GM12878 (cell line): Measurements from ENCODE around the gene EBI3. TPM values are rescaled to one million over a fixed set of nuclear protein-coding genes. Genes with fewer than 3 reads are reported as not detected.

Experiments used
- BHLHE40 ChIP-seq, 2 experiments: fragments of 450-650 bp in 1 of 2; IDR thresholded peaks; 2 replicates each; pipeline ENCODE4 v1.6.1; 2011 to 2017; ENCODE audit warnings: low read depth in 2 of 2, borderline replicate concordance in 1 of 2, improper control_type of control experiment in 1 of 2, low read length in 1 of 2, mild to moderate bottlenecking in 1 of 2
- CEBPZ ChIP-seq: fragments of 150-350 bp; IDR thresholded peaks from 2 replicates; pipeline ENCODE4 v1.6.1; 2016; ENCODE audit warnings: low read depth, low read length
- KLF5 ChIP-seq: fragments of 450-650 bp; IDR thresholded peaks from 2 replicates; pipeline ENCODE4 v1.6.1; 2014; ENCODE audit warnings: mild to moderate bottlenecking; ENCODE audit not compliant: partially characterized antibody
- POU2F2 ChIP-seq: IDR thresholded peaks from 3 replicates; pipeline ENCODE4 v1.6.1; 2011; ENCODE audit warnings: low read depth, mild to moderate bottlenecking, low read length, borderline replicate concordance
- RAD51 ChIP-seq: fragments of 450-650 bp; IDR thresholded peaks from 2 replicates; pipeline ENCODE4 v1.6.1; 2016; ENCODE audit warnings: moderate library complexity, mild to moderate bottlenecking, inconsistent platforms
- SMAD5 ChIP-seq: IDR thresholded peaks from 2 replicates; pipeline ENCODE4 v1.6.1; 2016; ENCODE audit warnings: antibody characterized with exemption, low read depth
- STAT1 ChIP-seq: fragments of 450-650 bp; conservative IDR thresholded peaks from 2 replicates; pipeline ENCODE4 v1.6.1; 2014; ENCODE audit warnings: antibody characterized with exemption, mild to moderate bottlenecking
- WRNIP1 ChIP-seq: IDR thresholded peaks from 2 replicates; pipeline ENCODE4 v1.6.1; 2011; ENCODE audit warnings: low read depth, low read length, improper control_type of control experiment, borderline replicate concordance
- ZBTB4 ChIP-seq: fragments of 450-650 bp; formaldehyde crosslinking; IDR thresholded peaks from 2 replicates; pipeline ENCODE4 v1.4.0; 2022; ENCODE audit warnings: mild to moderate bottlenecking, moderate library complexity
- polyA plus RNA-seq, 11 experiments: library from polyadenylated mRNA; depleted of rRNA in 4 of 11; unstranded in 6 of 11; stranded (reverse) in 5 of 11; fragments of >200 nt; fragmentation: Nextera tagmentation in 4 of 11; fragmentation: Illumina TruSeq in 1 of 11; extraction: Ambion mirVana in 4 of 11; extraction: Trizol in 1 of 11; gene quantifications; 1 replicate in 1 of 11; 2 replicates in 10 of 11; pipeline versions ENCODE4 v1.2.1 to v1.2.3, GENCODE V29; 2011 to 2016; ENCODE audit warnings: inconsistent platforms in 2 of 11, missing spikeins in 2 of 11, low read depth in 1 of 11
- total RNA-seq, 4 experiments: library from RNA; depleted of rRNA in 3 of 4; stranded (reverse); fragments of >200 nt in 3 of 4; fragmentation: Illumina TruSeq in 1 of 4; extraction: Trizol in 1 of 4; gene quantifications; 2 replicates each; pipeline versions ENCODE4 v1.2.1 to v1.2.3, GENCODE V29; 2013 to 2021
- TF ChIP-seq, protein P1 (sequence below): fragments of 450-650 bp; IDR thresholded peaks from 2 replicates; pipeline ENCODE4 v1.6.1; 2017; ENCODE audit warnings: mild to moderate bottlenecking, moderate library complexity
- TF ChIP-seq, protein P2 (sequence below): fragments of 450-650 bp; IDR thresholded peaks from 2 replicates; pipeline ENCODE4 v1.6.1; 2016; ENCODE audit warnings: mild to moderate bottlenecking, moderate library complexity, borderline replicate concordance

Gene EBI3
- total and polyA plus RNA-seq, 10 of the 15 experiments (the other 5 are each of a cell fraction or from before 2014, with no cell fraction given), result 22.0 to 288 (median 186) TPM

- TF ChIP-seq, protein P1, sequence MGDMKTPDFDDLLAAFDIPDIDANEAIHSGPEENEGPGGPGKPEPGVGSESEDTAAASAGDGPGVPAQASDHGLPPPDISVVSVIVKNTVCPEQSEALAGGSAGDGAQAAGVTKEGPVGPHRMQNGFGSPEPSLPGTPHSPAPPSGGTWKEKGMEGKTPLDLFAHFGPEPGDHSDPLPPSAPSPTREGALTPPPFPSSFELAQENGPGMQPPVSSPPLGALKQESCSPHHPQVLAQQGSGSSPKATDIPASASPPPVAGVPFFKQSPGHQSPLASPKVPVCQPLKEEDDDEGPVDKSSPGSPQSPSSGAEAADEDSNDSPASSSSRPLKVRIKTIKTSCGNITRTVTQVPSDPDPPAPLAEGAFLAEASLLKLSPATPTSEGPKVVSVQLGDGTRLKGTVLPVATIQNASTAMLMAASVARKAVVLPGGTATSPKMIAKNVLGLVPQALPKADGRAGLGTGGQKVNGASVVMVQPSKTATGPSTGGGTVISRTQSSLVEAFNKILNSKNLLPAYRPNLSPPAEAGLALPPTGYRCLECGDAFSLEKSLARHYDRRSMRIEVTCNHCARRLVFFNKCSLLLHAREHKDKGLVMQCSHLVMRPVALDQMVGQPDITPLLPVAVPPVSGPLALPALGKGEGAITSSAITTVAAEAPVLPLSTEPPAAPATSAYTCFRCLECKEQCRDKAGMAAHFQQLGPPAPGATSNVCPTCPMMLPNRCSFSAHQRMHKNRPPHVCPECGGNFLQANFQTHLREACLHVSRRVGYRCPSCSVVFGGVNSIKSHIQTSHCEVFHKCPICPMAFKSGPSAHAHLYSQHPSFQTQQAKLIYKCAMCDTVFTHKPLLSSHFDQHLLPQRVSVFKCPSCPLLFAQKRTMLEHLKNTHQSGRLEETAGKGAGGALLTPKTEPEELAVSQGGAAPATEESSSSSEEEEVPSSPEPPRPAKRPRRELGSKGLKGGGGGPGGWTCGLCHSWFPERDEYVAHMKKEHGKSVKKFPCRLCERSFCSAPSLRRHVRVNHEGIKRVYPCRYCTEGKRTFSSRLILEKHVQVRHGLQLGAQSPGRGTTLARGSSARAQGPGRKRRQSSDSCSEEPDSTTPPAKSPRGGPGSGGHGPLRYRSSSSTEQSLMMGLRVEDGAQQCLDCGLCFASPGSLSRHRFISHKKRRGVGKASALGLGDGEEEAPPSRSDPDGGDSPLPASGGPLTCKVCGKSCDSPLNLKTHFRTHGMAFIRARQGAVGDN, result peak; percentile 57; the same call in 1 of the 2 replicates
- TF ChIP-seq POU2F2 (peak; percentile 80; the same call in 2 of the 3 replicates), STAT1 (peak; percentile 94), WRNIP1 (peak; percentile 95), ZBTB4 (CRISPR knock-in tag) (no peak), CEBPZ (0 out of 2 replicates have a peak, but pooled peaks have one; percentile 65), BHLHE40 (IDR thresholded peaks at IDR 0.05; ENCODE audit: borderline replicate concordance in 1 of 2, low read depth in 2 of 2, low read length in 1 of 2) (peak; percentile 62 to 70; a peak in 3 of 4 replicates), KLF5 (peak; percentile 74), RAD51 (peak; percentile 77), SMAD5 (peak; percentile 84; the same call in 1 of the 2 replicates)
- TF ChIP-seq, protein P2, sequence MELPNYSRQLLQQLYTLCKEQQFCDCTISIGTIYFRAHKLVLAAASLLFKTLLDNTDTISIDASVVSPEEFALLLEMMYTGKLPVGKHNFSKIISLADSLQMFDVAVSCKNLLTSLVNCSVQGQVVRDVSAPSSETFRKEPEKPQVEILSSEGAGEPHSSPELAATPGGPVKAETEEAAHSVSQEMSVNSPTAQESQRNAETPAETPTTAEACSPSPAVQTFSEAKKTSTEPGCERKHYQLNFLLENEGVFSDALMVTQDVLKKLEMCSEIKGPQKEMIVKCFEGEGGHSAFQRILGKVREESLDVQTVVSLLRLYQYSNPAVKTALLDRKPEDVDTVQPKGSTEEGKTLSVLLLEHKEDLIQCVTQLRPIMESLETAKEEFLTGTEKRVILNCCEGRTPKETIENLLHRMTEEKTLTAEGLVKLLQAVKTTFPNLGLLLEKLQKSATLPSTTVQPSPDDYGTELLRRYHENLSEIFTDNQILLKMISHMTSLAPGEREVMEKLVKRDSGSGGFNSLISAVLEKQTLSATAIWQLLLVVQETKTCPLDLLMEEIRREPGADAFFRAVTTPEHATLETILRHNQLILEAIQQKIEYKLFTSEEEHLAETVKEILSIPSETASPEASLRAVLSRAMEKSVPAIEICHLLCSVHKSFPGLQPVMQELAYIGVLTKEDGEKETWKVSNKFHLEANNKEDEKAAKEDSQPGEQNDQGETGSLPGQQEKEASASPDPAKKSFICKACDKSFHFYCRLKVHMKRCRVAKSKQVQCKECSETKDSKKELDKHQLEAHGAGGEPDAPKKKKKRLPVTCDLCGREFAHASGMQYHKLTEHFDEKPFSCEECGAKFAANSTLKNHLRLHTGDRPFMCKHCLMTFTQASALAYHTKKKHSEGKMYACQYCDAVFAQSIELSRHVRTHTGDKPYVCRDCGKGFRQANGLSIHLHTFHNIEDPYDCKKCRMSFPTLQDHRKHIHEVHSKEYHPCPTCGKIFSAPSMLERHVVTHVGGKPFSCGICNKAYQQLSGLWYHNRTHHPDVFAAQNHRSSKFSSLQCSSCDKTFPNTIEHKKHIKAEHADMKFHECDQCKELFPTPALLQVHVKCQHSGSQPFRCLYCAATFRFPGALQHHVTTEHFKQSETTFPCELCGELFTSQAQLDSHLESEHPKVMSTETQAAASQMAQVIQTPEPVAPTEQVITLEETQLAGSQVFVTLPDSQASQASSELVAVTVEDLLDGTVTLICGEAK, result peak; percentile 99
Observed at GRCh38 chr19:4246767-4247593, 17.7 kb downstream of the EBI3 start, which contains the start of gene YJU2 (continued).
